ENCODE results near the gene CCDC83. TPM values are rescaled to one million over a fixed set of nuclear protein-coding genes. Genes with fewer than 3 reads are reported as not detected.

Gene CCDC83
- total RNA-seq, 1 donor from 2014 or later: not detected

DNA sequence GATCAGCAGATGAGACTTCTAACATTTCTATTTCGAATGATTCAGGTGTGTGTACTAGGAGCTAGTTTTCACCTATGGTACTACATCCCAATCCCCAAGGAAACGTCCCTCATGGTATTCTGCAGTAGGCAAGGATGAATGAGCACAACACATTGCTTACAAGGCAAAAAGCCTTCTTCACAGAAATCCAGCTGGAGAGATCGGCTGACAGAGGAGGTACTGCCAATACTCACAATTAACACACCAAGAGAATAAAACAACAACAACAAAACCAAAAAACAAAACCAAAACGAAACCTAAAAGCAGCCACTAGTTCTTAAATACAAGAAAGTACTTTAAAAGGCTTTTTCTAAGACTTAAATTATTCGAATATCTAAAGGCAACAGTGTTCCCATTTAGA, 112.3 kb downstream of the CCDC83 start:
- Mint-ChIP-seq H3K27ac (ENCODE audit: unreplicated experiment) (no peak overlapping the region), H3K9me3 (ENCODE audit: unreplicated experiment) (no peaks in the 10 kb centered on the region), H3K4me1 (ENCODE audit: unreplicated experiment) (peaks cover 7% of the 10 kb centered on the region), H3K4me3 (ENCODE audit: unreplicated experiment) (no peak overlapping the region), H3K27me3 (ENCODE audit: unreplicated experiment) (peaks cover 12% of the 10 kb centered on the region), H3K36me3 (ENCODE audit: low read depth, unreplicated experiment) (peaks cover 33% of the 10 kb centered on the region)
- TF ChIP-seq, protein P1, sequence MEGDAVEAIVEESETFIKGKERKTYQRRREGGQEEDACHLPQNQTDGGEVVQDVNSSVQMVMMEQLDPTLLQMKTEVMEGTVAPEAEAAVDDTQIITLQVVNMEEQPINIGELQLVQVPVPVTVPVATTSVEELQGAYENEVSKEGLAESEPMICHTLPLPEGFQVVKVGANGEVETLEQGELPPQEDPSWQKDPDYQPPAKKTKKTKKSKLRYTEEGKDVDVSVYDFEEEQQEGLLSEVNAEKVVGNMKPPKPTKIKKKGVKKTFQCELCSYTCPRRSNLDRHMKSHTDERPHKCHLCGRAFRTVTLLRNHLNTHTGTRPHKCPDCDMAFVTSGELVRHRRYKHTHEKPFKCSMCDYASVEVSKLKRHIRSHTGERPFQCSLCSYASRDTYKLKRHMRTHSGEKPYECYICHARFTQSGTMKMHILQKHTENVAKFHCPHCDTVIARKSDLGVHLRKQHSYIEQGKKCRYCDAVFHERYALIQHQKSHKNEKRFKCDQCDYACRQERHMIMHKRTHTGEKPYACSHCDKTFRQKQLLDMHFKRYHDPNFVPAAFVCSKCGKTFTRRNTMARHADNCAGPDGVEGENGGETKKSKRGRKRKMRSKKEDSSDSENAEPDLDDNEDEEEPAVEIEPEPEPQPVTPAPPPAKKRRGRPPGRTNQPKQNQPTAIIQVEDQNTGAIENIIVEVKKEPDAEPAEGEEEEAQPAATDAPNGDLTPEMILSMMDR (IDR thresholded peaks at IDR 0.05; ENCODE audit: unreplicated experiment): no peak
- DNase-seq (ENCODE audit: low spot score): no peak

Other genes starting within 250 kb of the CCDC83 start
- 5.1 TPM for gene DLG2, start 228.0 kb upstream of the CCDC83 start, total RNA-seq (ENCODE audit: unreplicated experiment)
- 42.0 TPM for gene TMEM126B, start 226.8 kb upstream of the CCDC83 start, total RNA-seq (ENCODE audit: unreplicated experiment)
- 17.8 TPM for gene TMEM126A, start 207.4 kb upstream of the CCDC83 start, total RNA-seq (ENCODE audit: unreplicated experiment)
- 49.0 TPM for gene CREBZF, start 190.3 kb upstream of the CCDC83 start, total RNA-seq (ENCODE audit: unreplicated experiment)
- gene CCDC89, start 169.2 kb upstream of the CCDC83 start, total RNA-seq (ENCODE audit: unreplicated experiment): not detected
- gene SYTL2, start 44.2 kb upstream of the CCDC83 start, total RNA-seq (ENCODE audit: unreplicated experiment): 4.0 TPM
- 125 TPM for gene PICALM, start 213.7 kb downstream of the CCDC83 start, total RNA-seq (ENCODE audit: unreplicated experiment)

Data from endothelial cell (in vitro differentiated cells).